Measurements from ENCODE around the gene IFI44L. TPM values are rescaled to one million over a fixed set of nuclear protein-coding genes. Genes with fewer than 3 reads are reported as not detected.

Gene IFI44L
- total RNA-seq, 2 donors from 2014 or later = 3.3 to 4.4 TPM

GRCh38 chr1:78652019-78652560, 31.8 kb downstream of the IFI44L start:
- H3K4me3 ChIP-seq = peak overlapping the region in 1 of 2 donors; percentile 46

GRCh38 chr1:78658901-78659300, 38.7 kb downstream of the IFI44L start:
- H3K36me3 ChIP-seq = peaks cover 5% of the 10 kb centered on the region
- no peaks in the 10 kb centered on the region for H3K27me3 ChIP-seq
- no peak overlapping the region for H3K27ac ChIP-seq
- H3K4me3 ChIP-seq = no peak overlapping the region
- no peaks in the 10 kb centered on the region for H3K4me1 ChIP-seq
- H3K9me3 ChIP-seq = no peaks in the 10 kb centered on the region
- no peak for TF ChIP-seq CTCF (IDR thresholded peaks at IDR 0.05)
- no peak for DNase-seq (ENCODE audit: low spot score)

More at GRCh38 chr1:78652019-78652560, 31.8 kb downstream of the IFI44L start:
- Histone ChIP-seq H3K36me3 (no peaks in the 10 kb centered on the region), H3K9me3 (no peaks in the 10 kb centered on the region), H3K4me1 (peaks cover 0 to 3% of the 10 kb centered on the region in 2 donors), H3K27ac (peak overlapping the region; percentile 2 to 64), H3K27me3 (no peaks in the 10 kb centered on the region)
- TF ChIP-seq CTCF (IDR thresholded peaks at IDR 0.05) = no peak
- no peak for DNase-seq (ENCODE audit: low spot score)

GRCh38 chr1:78663923-78664322, 43.7 kb downstream of the IFI44L start:
- peaks cover 1% of the 10 kb centered on the region for H3K36me3 ChIP-seq
- no peaks in the 10 kb centered on the region for H3K9me3 ChIP-seq
- H3K4me3 ChIP-seq = no peak overlapping the region
- DNase-seq (ENCODE audit: low spot score) = no peak
- H3K27me3 ChIP-seq = no peaks in the 10 kb centered on the region
- no peak overlapping the region for H3K27ac ChIP-seq
- TF ChIP-seq CTCF (IDR thresholded peaks at IDR 0.05) = no peak
- H3K4me1 ChIP-seq = no peaks in the 10 kb centered on the region

GRCh38 chr1:78664763-78665162, 44.5 kb downstream of the IFI44L start:
- no peaks in the 10 kb centered on the region for H3K4me1 ChIP-seq
- no peaks in the 10 kb centered on the region for H3K27me3 ChIP-seq
- DNase-seq (ENCODE audit: low spot score) = no peak
- H3K27ac ChIP-seq = no peak overlapping the region
- H3K9me3 ChIP-seq = no peaks in the 10 kb centered on the region
- TF ChIP-seq CTCF (IDR thresholded peaks at IDR 0.05) = no peak
- no peak overlapping the region for H3K4me3 ChIP-seq
- H3K36me3 ChIP-seq = no peaks in the 10 kb centered on the region

- TF ChIP-seq CTCF (IDR thresholded peaks at IDR 0.05) = no peak
- Histone ChIP-seq H3K4me1 (no peaks in the 10 kb centered on the region), H3K27me3 (no peaks in the 10 kb centered on the region), H3K9me3 (no peaks in the 10 kb centered on the region), H3K36me3 (no peaks in the 10 kb centered on the region), H3K27ac (no peak overlapping the region), H3K4me3 (no peak overlapping the region)
- DNase-seq (ENCODE audit: low spot score) = no peak
Observed at GRCh38 chr1:78665809-78666208, 45.6 kb downstream of the IFI44L start.

GRCh38 chr1:78667939-78668338, 47.7 kb downstream of the IFI44L start:
- DNase-seq (ENCODE audit: low spot score) = no peak
- no peaks in the 10 kb centered on the region for H3K36me3 ChIP-seq
- no peak overlapping the region for H3K4me3 ChIP-seq
- TF ChIP-seq CTCF (IDR thresholded peaks at IDR 0.05) = no peak
- H3K27ac ChIP-seq = no peak overlapping the region
- no peaks in the 10 kb centered on the region for H3K27me3 ChIP-seq
- no peaks in the 10 kb centered on the region for H3K9me3 ChIP-seq
- no peaks in the 10 kb centered on the region for H3K4me1 ChIP-seq
